ENCODE measurements around the gene PEX26. TPM values are rescaled to one million over a fixed set of nuclear protein-coding genes. Genes with fewer than 3 reads are reported as not detected.

Gene PEX26
- polyA plus RNA-seq, 1 donor from 2014 or later, result 30.2 TPM

- Histone ChIP-seq H3K27ac (ENCODE audit: low read length) (no peak overlapping the region), H3K79me2 (replicated peaks; ENCODE audit: insufficient read depth, low read length) (no peaks in the 10 kb centered on the region)
Measured at GRCh38 chr22:18114976-18115652, 37.3 kb downstream of the PEX26 start.

DNA sequence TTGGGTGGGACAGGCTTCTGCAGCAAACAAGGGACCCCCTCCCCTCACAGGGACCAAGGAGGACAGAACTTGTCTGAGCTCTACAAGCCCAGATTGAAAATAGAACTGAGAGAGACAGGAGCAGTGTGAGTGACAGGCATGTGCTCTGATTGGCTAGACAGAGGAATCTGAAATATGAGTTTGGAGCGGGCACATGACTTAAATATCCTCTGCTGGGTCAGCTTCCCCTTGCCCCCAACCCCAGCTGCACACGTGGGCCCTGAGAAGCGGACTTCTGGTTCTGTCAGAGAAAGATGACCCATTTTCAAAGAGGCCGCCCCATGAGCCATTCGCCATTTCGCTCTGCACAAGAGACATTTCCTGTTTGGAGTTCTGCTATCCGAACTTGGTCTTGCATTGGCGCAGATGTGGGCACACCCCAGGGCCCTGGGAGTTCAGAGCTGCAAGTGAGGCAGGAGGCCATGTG, 38.1 kb downstream of the PEX26 start:
- H3F3A ChIP-seq (ENCODE audit: insufficient read depth, low read length, poor library complexity, severe bottlenecking), result no peaks in the 10 kb centered on the region
- no peaks in the 10 kb centered on the region for H4K20me1 ChIP-seq (ENCODE audit: insufficient read depth)
- no peak overlapping the region for H3K9ac ChIP-seq (ENCODE audit: low read length)
- no peak for TF ChIP-seq RAD21 (conservative IDR thresholded peaks at IDR 0.05)
- TF ChIP-seq EP300 (conservative IDR thresholded peaks at IDR 0.05; ENCODE audit: poor library complexity, severe bottlenecking), result no peak
- no peak for TF ChIP-seq REST (IDR thresholded peaks at IDR 0.05; ENCODE audit: borderline replicate concordance)
- no peak for TF ChIP-seq TAF1 (IDR thresholded peaks at IDR 0.05; ENCODE audit: low read depth)
- no peak for TF ChIP-seq EZH2 (IDR thresholded peaks at IDR 0.05; ENCODE audit: borderline replicate concordance, insufficient read depth, low read length, poor library complexity, severe bottlenecking)
- no peak for TF ChIP-seq POLR2AphosphoS5 (IDR thresholded peaks at IDR 0.05)
- TF ChIP-seq MXI1 (conservative IDR thresholded peaks at IDR 0.05; ENCODE audit: poor library complexity, severe bottlenecking), result no peak
- TF ChIP-seq SMC3 (conservative IDR thresholded peaks at IDR 0.05; ENCODE audit: poor library complexity), result no peak

More at GRCh38 chr22:18114976-18115652, 37.3 kb downstream of the PEX26 start:
- H3K4me2 ChIP-seq (ENCODE audit: low read length), result no peak overlapping the region
- H3F3A ChIP-seq (ENCODE audit: insufficient read depth, low read length, poor library complexity, severe bottlenecking), result no peaks in the 10 kb centered on the region
- H3K27me3 ChIP-seq (ENCODE audit: insufficient read depth, low read depth, low read length), result peaks cover 17% of the 10 kb centered on the region
- TF ChIP-seq REST (IDR thresholded peaks at IDR 0.05; ENCODE audit: borderline replicate concordance) (no peak), POLR2AphosphoS5 (IDR thresholded peaks at IDR 0.05) (no peak), EZH2 (IDR thresholded peaks at IDR 0.05; ENCODE audit: borderline replicate concordance, insufficient read depth, low read length, poor library complexity, severe bottlenecking) (no peak), SMC3 (conservative IDR thresholded peaks at IDR 0.05; ENCODE audit: poor library complexity) (no peak), CTCF (IDR thresholded peaks at IDR 0.05; ENCODE audit: poor library complexity, severe bottlenecking) (no peak), RAD21 (conservative IDR thresholded peaks at IDR 0.05) (no peak), MXI1 (conservative IDR thresholded peaks at IDR 0.05; ENCODE audit: poor library complexity, severe bottlenecking) (no peak), TAF1 (IDR thresholded peaks at IDR 0.05; ENCODE audit: low read depth) (no peak), EP300 (conservative IDR thresholded peaks at IDR 0.05; ENCODE audit: poor library complexity, severe bottlenecking) (no peak)
- no peaks in the 10 kb centered on the region for H3K9me3 ChIP-seq (ENCODE audit: low read length)
- no peaks in the 10 kb centered on the region for H3K36me3 ChIP-seq (ENCODE audit: insufficient read depth, low read length)
- no peaks in the 10 kb centered on the region for H3K9me2 ChIP-seq (ENCODE audit: insufficient read depth, low read length)
- H2AFZ ChIP-seq (ENCODE audit: low read depth, low read length), result no peak overlapping the region
- no peak overlapping the region for H3K4me3 ChIP-seq (ENCODE audit: low read length)
- H3K9ac ChIP-seq (ENCODE audit: low read length), result no peak overlapping the region
- H4K20me1 ChIP-seq (ENCODE audit: insufficient read depth), result no peaks in the 10 kb centered on the region

More for the DNA sequence above, 38.1 kb downstream of the PEX26 start:
- Histone ChIP-seq H3K4me3 (ENCODE audit: low read length) (no peak overlapping the region), H3K4me2 (ENCODE audit: low read length) (no peak overlapping the region), H2AFZ (ENCODE audit: low read depth, low read length) (no peak overlapping the region), H3K27ac (ENCODE audit: low read length) (no peak overlapping the region), H3K9me3 (ENCODE audit: low read length) (no peaks in the 10 kb centered on the region), H3K36me3 (ENCODE audit: insufficient read depth, low read length) (no peaks in the 10 kb centered on the region), H3K79me2 (replicated peaks; ENCODE audit: insufficient read depth, low read length) (no peaks in the 10 kb centered on the region), H3K9me2 (ENCODE audit: insufficient read depth, low read length) (no peaks in the 10 kb centered on the region), H3K27me3 (ENCODE audit: insufficient read depth, low read depth, low read length) (peaks cover 9% of the 10 kb centered on the region)

Measured in neural cell (in vitro differentiated cells).